ENCODE measurements around the gene C3.
"Not testable (repeated sequence)": the region's sequence is repeated elsewhere in the genome, so short reads cannot be mapped to it uniquely, and the experiment has no call there.

GRCh38 chr19:6640333-6640732 is 80.1 kb downstream of the C3 start:
- not testable (repeated sequence) for TF ChIP-seq POLR2A, CTCF (IDR thresholded peaks at IDR 0.05)

All from thyroid gland (tissue), 4 donors.